Measurements from ENCODE around the gene GRHPR.
"Not testable (repeated sequence)": the region's sequence is repeated elsewhere in the genome, so short reads cannot be mapped to it uniquely, and the experiment has no call there.

GRHPR gene

GRCh38 chr9:37397948-37398347, 24.5 kb upstream of the GRHPR start:
- H3K4me3 ChIP-seq (ENCODE audit: low read depth, low read length); H3K4me1 ChIP-seq (ENCODE audit: control insufficient read depth, insufficient read depth, low read length, unreplicated experiment); H3K79me2 ChIP-seq (ENCODE audit: control insufficient read depth, insufficient read depth, low read length, unreplicated experiment); H3K36me3 ChIP-seq (ENCODE audit: insufficient read depth, low read length); H3K27ac ChIP-seq (ENCODE audit: low read depth, low read length); H2AFZ ChIP-seq (ENCODE audit: low read length, unreplicated experiment); H3K27me3 ChIP-seq (ENCODE audit: insufficient read depth, low read length): not testable (repeated sequence)

- H3K27me3 ChIP-seq (ENCODE audit: insufficient read depth, low read length), result 0 out of 2 replicates have a peak, but pooled peaks cover 5% of the 10 kb centered on the region
- H2AFZ ChIP-seq (ENCODE audit: low read length, unreplicated experiment), result no peak overlapping the region
- no peaks in the 10 kb centered on the region for H3K4me1 ChIP-seq (ENCODE audit: control insufficient read depth, insufficient read depth, low read length, unreplicated experiment)
- H3K36me3 ChIP-seq (ENCODE audit: insufficient read depth, low read length), result no peaks in the 10 kb centered on the region
- no peaks in the 10 kb centered on the region for H3K79me2 ChIP-seq (ENCODE audit: control insufficient read depth, insufficient read depth, low read length, unreplicated experiment)
- no peak overlapping the region for H3K4me3 ChIP-seq (ENCODE audit: low read depth, low read length)
- H3K27ac ChIP-seq (ENCODE audit: low read depth, low read length), result no peak overlapping the region
These were observed 24.0 kb upstream of the GRHPR start for GRCh38 chr9:37398464-37399025.

- no peak overlapping the region for H3K4me3 ChIP-seq (ENCODE audit: low read depth, low read length)
- H3K27ac ChIP-seq (ENCODE audit: low read depth, low read length), result no peak overlapping the region
- H3K79me2 ChIP-seq (ENCODE audit: control insufficient read depth, insufficient read depth, low read length, unreplicated experiment), result no peaks in the 10 kb centered on the region
- no peak overlapping the region for H2AFZ ChIP-seq (ENCODE audit: low read length, unreplicated experiment)
- H3K27me3 ChIP-seq (ENCODE audit: insufficient read depth, low read length), result 0 out of 2 replicates have a peak, but pooled peaks cover 5% of the 10 kb centered on the region
- no peaks in the 10 kb centered on the region for H3K4me1 ChIP-seq (ENCODE audit: control insufficient read depth, insufficient read depth, low read length, unreplicated experiment)
- H3K36me3 ChIP-seq (ENCODE audit: insufficient read depth, low read length), result no peaks in the 10 kb centered on the region
These were observed 23.2 kb upstream of the GRHPR start for GRCh38 chr9:37399336-37399735.

GRCh38 chr9:37404590-37404989, 17.9 kb upstream of the GRHPR start:
- Histone ChIP-seq H3K27me3 (ENCODE audit: insufficient read depth, low read length) (no peaks in the 10 kb centered on the region), H2AFZ (ENCODE audit: low read length, unreplicated experiment) (no peak overlapping the region), H3K4me3 (ENCODE audit: low read depth, low read length) (no peak overlapping the region), H3K27ac (ENCODE audit: low read depth, low read length) (no peak overlapping the region), H3K4me1 (ENCODE audit: control insufficient read depth, insufficient read depth, low read length, unreplicated experiment) (no peaks in the 10 kb centered on the region), H3K36me3 (ENCODE audit: insufficient read depth, low read length) (no peaks in the 10 kb centered on the region), H3K79me2 (ENCODE audit: control insufficient read depth, insufficient read depth, low read length, unreplicated experiment) (no peaks in the 10 kb centered on the region)

- H2AFZ ChIP-seq (ENCODE audit: low read length, unreplicated experiment), result no peak overlapping the region
- no peaks in the 10 kb centered on the region for H3K4me1 ChIP-seq (ENCODE audit: control insufficient read depth, insufficient read depth, low read length, unreplicated experiment)
- no peak overlapping the region for H3K27ac ChIP-seq (ENCODE audit: low read depth, low read length)
- no peaks in the 10 kb centered on the region for H3K79me2 ChIP-seq (ENCODE audit: control insufficient read depth, insufficient read depth, low read length, unreplicated experiment)
- H3K4me3 ChIP-seq (ENCODE audit: low read depth, low read length), result no peak overlapping the region
- H3K36me3 ChIP-seq (ENCODE audit: insufficient read depth, low read length), result no peaks in the 10 kb centered on the region
- no peaks in the 10 kb centered on the region for H3K27me3 ChIP-seq (ENCODE audit: insufficient read depth, low read length)
These were observed 17.1 kb upstream of the GRHPR start for GRCh38 chr9:37405350-37405749.

- H2AFZ ChIP-seq (ENCODE audit: low read length, unreplicated experiment), result no peak overlapping the region
These were observed 16.6 kb upstream of the GRHPR start for GRCh38 chr9:37405764-37406380.

GRCh38 chr9:37406603-37407401, 15.7 kb upstream of the GRHPR start:
- no peaks in the 10 kb centered on the region for H3K79me2 ChIP-seq (ENCODE audit: control insufficient read depth, insufficient read depth, low read length, unreplicated experiment)
- H3K27ac ChIP-seq (ENCODE audit: low read depth, low read length), result no peak overlapping the region
- H3K27me3 ChIP-seq (ENCODE audit: insufficient read depth, low read length), result no peaks in the 10 kb centered on the region
- H2AFZ ChIP-seq (ENCODE audit: low read length, unreplicated experiment), result no peak overlapping the region
- H3K4me1 ChIP-seq (ENCODE audit: control insufficient read depth, insufficient read depth, low read length, unreplicated experiment), result no peaks in the 10 kb centered on the region
- no peaks in the 10 kb centered on the region for H3K36me3 ChIP-seq (ENCODE audit: insufficient read depth, low read length)
- H3K4me3 ChIP-seq (ENCODE audit: low read depth, low read length), result no peak overlapping the region

More at GRCh38 chr9:37405764-37406380, 16.6 kb upstream of the GRHPR start:
- Histone ChIP-seq H3K27ac (ENCODE audit: low read depth, low read length) (no peak overlapping the region), H3K79me2 (ENCODE audit: control insufficient read depth, insufficient read depth, low read length, unreplicated experiment) (no peaks in the 10 kb centered on the region), H3K27me3 (ENCODE audit: insufficient read depth, low read length) (no peaks in the 10 kb centered on the region), H3K4me3 (ENCODE audit: low read depth, low read length) (no peak overlapping the region), H3K36me3 (ENCODE audit: insufficient read depth, low read length) (no peaks in the 10 kb centered on the region), H3K4me1 (ENCODE audit: control insufficient read depth, insufficient read depth, low read length, unreplicated experiment) (no peaks in the 10 kb centered on the region)

GRCh38 chr9:37407468-37407867, 15.0 kb upstream of the GRHPR start:
- Histone ChIP-seq H3K4me1 (ENCODE audit: control insufficient read depth, insufficient read depth, low read length, unreplicated experiment) (no peaks in the 10 kb centered on the region), H3K79me2 (ENCODE audit: control insufficient read depth, insufficient read depth, low read length, unreplicated experiment) (no peaks in the 10 kb centered on the region), H3K4me3 (ENCODE audit: low read depth, low read length) (no peak overlapping the region), H3K27me3 (ENCODE audit: insufficient read depth, low read length) (no peaks in the 10 kb centered on the region), H3K27ac (ENCODE audit: low read depth, low read length) (no peak overlapping the region), H3K36me3 (ENCODE audit: insufficient read depth, low read length) (no peaks in the 10 kb centered on the region), H2AFZ (ENCODE audit: low read length, unreplicated experiment) (no peak overlapping the region)

- no peaks in the 10 kb centered on the region for H3K79me2 ChIP-seq (ENCODE audit: control insufficient read depth, insufficient read depth, low read length, unreplicated experiment)
- no peaks in the 10 kb centered on the region for H3K27me3 ChIP-seq (ENCODE audit: insufficient read depth, low read length)
- no peak overlapping the region for H3K27ac ChIP-seq (ENCODE audit: low read depth, low read length)
These were observed 13.4 kb upstream of the GRHPR start for GRCh38 chr9:37408933-37409710.

GRCh38 chr9:37410354-37410861, 12.1 kb upstream of the GRHPR start:
- Histone ChIP-seq H3K27ac (ENCODE audit: low read depth, low read length) (no peak overlapping the region), H2AFZ (ENCODE audit: low read length, unreplicated experiment) (no peak overlapping the region), H3K36me3 (ENCODE audit: insufficient read depth, low read length) (no peaks in the 10 kb centered on the region), H3K4me1 (ENCODE audit: control insufficient read depth, insufficient read depth, low read length, unreplicated experiment) (peaks cover 3% of the 10 kb centered on the region), H3K27me3 (ENCODE audit: insufficient read depth, low read length) (no peaks in the 10 kb centered on the region), H3K4me3 (ENCODE audit: low read depth, low read length) (no peak overlapping the region), H3K79me2 (ENCODE audit: control insufficient read depth, insufficient read depth, low read length, unreplicated experiment) (no peaks in the 10 kb centered on the region)

More at GRCh38 chr9:37408933-37409710, 13.4 kb upstream of the GRHPR start:
- H3K4me3 ChIP-seq (ENCODE audit: low read depth, low read length), result no peak overlapping the region
- no peaks in the 10 kb centered on the region for H3K36me3 ChIP-seq (ENCODE audit: insufficient read depth, low read length)
- H3K4me1 ChIP-seq (ENCODE audit: control insufficient read depth, insufficient read depth, low read length, unreplicated experiment), result no peaks in the 10 kb centered on the region
- H2AFZ ChIP-seq (ENCODE audit: low read length, unreplicated experiment), result no peak overlapping the region
